K562 (cell line): ENCODE results near the gene ABCD4. TPM values are rescaled to one million over a fixed set of nuclear protein-coding genes. Genes with fewer than 3 reads are reported as not detected.

Experiments used
- ATAC-seq: fragments of 200-7000 bp; cut with Tn5 transposase; 3 replicates; pipeline ENCODE4 v1.9.1; 2020; ENCODE audit warnings: moderate library complexity
- BruUV-seq: library from RNA; stranded (reverse); fragments of 400-500 nt; replicated peaks from 2 replicates; lab custom pipeline; 2021; lab: Mats Ljungman, UMichigan
- CTCF ChIA-PET: fragments of 300-600 bp; formaldehyde crosslinking; extraction: SDS; loops from one replicate; lab custom pipeline; 2021; ENCODE audit warnings: low intra/inter-chr PET ratio; lab: Yijun Ruan, JAX
- POLR2A ChIA-PET: fragments of 300-600, 350-650 bp; sonication (Branson Sonifier 250); formaldehyde crosslinking; extraction: SDS; loops from one replicate; lab custom pipeline; 2021; ENCODE audit warnings: antibody characterized with exemption, inconsistent platforms; lab: Yijun Ruan, JAX
- DNase-seq, 4 experiments: peaks; one replicate each; pipeline versions ENCODE4 v3.0.0 to v3.0.0-alpha.2; 2011 to 2018; ENCODE audit warnings: low spot score in 3 of 4, mixed read lengths in 3 of 4; ENCODE audit errors: extremely low read depth in 1 of 4
- FAIRE-seq: peaks from 2 replicates; lab custom pipeline; 2011; peaks lifted over from hg19 to GRCh38; lab: Jason Lieb, UNC
- H2AFZ ChIP-seq: 2 replicates; pipeline ENCODE4 v1.6.0; 2011; ENCODE audit warnings: low read depth, low read length, control low read depth, inconsistent platforms
- H3K27ac ChIP-seq: fragments of 200-600 bp; 3 replicates; pipeline ENCODE4 v1.8.0; 2011; ENCODE audit warnings: low read depth, mild to moderate bottlenecking, control low read depth, inconsistent platforms, low read length, moderate library complexity, mixed read lengths; ENCODE audit errors: extremely low read depth
- H3K27me3 ChIP-seq, 2 experiments: fragments of 300-600 bp in 1 of 2; 2 replicates in 1 of 2; 3 replicates in 1 of 2; pipeline versions ENCODE4 v1.6.0 to v1.8.0; 2011; ENCODE audit warnings: inconsistent platforms in 2 of 2, low read length in 2 of 2, mild to moderate bottlenecking in 1 of 2, mixed read lengths in 1 of 2, moderate library complexity in 1 of 2; ENCODE audit not compliant: control insufficient read depth in 2 of 2, insufficient read depth in 2 of 2
- H3K36me3 ChIP-seq: fragments of 300-600 bp; 3 replicates; pipeline ENCODE4 v1.8.0; 2011; ENCODE audit warnings: mild to moderate bottlenecking, low read length, inconsistent platforms; ENCODE audit not compliant: control insufficient read depth, insufficient read depth
- H3K4me1 ChIP-seq, 2 experiments: fragments of 200-600 bp in 1 of 2; replicated peaks in 1 of 2; 2 replicates in 1 of 2; 3 replicates in 1 of 2; pipeline versions ENCODE4 v1.5.1 to v1.8.0; 2011; ENCODE audit warnings: inconsistent platforms in 2 of 2, low read length in 2 of 2, mild to moderate bottlenecking in 1 of 2, mixed read lengths in 1 of 2, moderate library complexity in 1 of 2; ENCODE audit not compliant: control insufficient read depth in 2 of 2, insufficient read depth in 2 of 2
- H3K4me2 ChIP-seq: 2 replicates; pipeline ENCODE4 v1.6.1; 2011; ENCODE audit warnings: low read length, control low read depth, inconsistent platforms, mixed read lengths; ENCODE audit not compliant: insufficient read depth
- H3K4me3 ChIP-seq: fragments of 200-600 bp; sonication (generic), shearing (Covaris generic); 2 replicates; pipeline ENCODE4 v1.5.1; 2016; ENCODE audit warnings: control low read depth, inconsistent platforms
- H3K79me2 ChIP-seq: fragments of 200-600 bp; 3 replicates; pipeline ENCODE4 v1.8.0; 2011; ENCODE audit warnings: low read length, inconsistent platforms; ENCODE audit not compliant: control insufficient read depth, insufficient read depth
- H3K9ac ChIP-seq, 2 experiments: 2 replicates each; pipeline versions ENCODE4 v1.6.0 to v1.6.1; 2011; ENCODE audit warnings: low read depth in 2 of 2, low read length in 2 of 2, control low read depth in 1 of 2, inconsistent platforms in 1 of 2, mild to moderate bottlenecking in 1 of 2, mixed read lengths in 1 of 2; ENCODE audit not compliant: insufficient read depth in 1 of 2
- H3K9me1 ChIP-seq: one replicate; pipeline ENCODE4 v1.6.0; 2011; ENCODE audit warnings: inconsistent platforms, mild to moderate bottlenecking, low read length, moderate library complexity; ENCODE audit not compliant: control insufficient read depth, insufficient read depth
- H3K9me3 ChIP-seq: replicated peaks from 2 replicates; pipeline ENCODE4 v1.5.1; 2011; ENCODE audit warnings: low read depth, low read length, inconsistent platforms; ENCODE audit not compliant: control insufficient read depth, insufficient read depth
- H4K20me1 ChIP-seq: replicated peaks from 2 replicates; pipeline ENCODE4 v1.6.1; 2011; ENCODE audit warnings: low read length, inconsistent platforms, mixed read lengths; ENCODE audit not compliant: control insufficient read depth, insufficient read depth
- ADNP ChIP-seq: fragments of 200-800 bp; sonication (Bioruptor generic); IDR thresholded peaks from 2 replicates; pipeline ENCODE4 v1.6.1; 2016; ENCODE audit warnings: missing genetic modification characterization, missing compliant biosample characterization
- BCOR ChIP-seq: fragments of 450-650 bp; IDR thresholded peaks from 2 replicates; pipeline ENCODE4 v1.6.1; 2016
- DDX20 ChIP-seq: fragments of 450-650 bp; IDR thresholded peaks from 2 replicates; pipeline ENCODE4 v1.6.1; 2016; ENCODE audit warnings: missing genetic modification characterization, low read depth, mild to moderate bottlenecking, missing compliant biosample characterization, moderate library complexity
- KLF6 ChIP-seq: fragments of 250-450 bp; sonication (Bioruptor Pico); IDR thresholded peaks from 2 replicates; pipeline ENCODE4 v1.4.0; 2020; ENCODE audit warnings: mild to moderate bottlenecking, moderate library complexity, borderline replicate concordance
- LEF1 ChIP-seq: fragments of 450-650 bp; IDR thresholded peaks from 2 replicates; pipeline ENCODE4 v1.6.1; 2016; ENCODE audit warnings: mild to moderate bottlenecking
- MAFF ChIP-seq: IDR thresholded peaks from 2 replicates; pipeline ENCODE4 v1.6.1; 2012; ENCODE audit warnings: low read length, improper control_type of control experiment
- ZNF79 ChIP-seq: fragments of 250-450 bp; sonication (Bioruptor Pico); IDR thresholded peaks from 2 replicates; pipeline ENCODE4 v1.4.0; 2020; ENCODE audit warnings: low read depth, mild to moderate bottlenecking, moderate library complexity
- WGBS: fragments of 100-300 bp; shearing (Covaris generic); methylation state at CpG from one replicate; pipeline ENCODE4 v1.1.6; 2016; ENCODE audit warnings: low coverage, mixed read lengths; ENCODE audit not compliant: insufficient coverage; ENCODE audit errors: missing lambda C conversion rate; 5-methylcytosine and 5-hydroxymethylcytosine counted together
- in situ Hi-C: fragments of 300-500 bp; cut with MboI; formaldehyde crosslinking; loops from 4 replicates; pipeline ENCODE4 v1.15.0; 2018; ENCODE audit warnings: inconsistent platforms, mixed read lengths
- intact Hi-C: fragments of 100-400 bp; cut with micrococcal nuclease; formaldehyde crosslinking; loops from 2 replicates; pipeline ENCODE4 v1.14.2; 2022
- polyA plus RNA-seq, 8 experiments: library from polyadenylated mRNA; depleted of rRNA in 4 of 8; stranded (reverse) in 5 of 8; unstranded in 3 of 8; fragments of >200 nt; fragmentation: Nextera tagmentation in 2 of 8; fragmentation: Illumina TruSeq in 1 of 8; extraction: Ambion mirVana in 2 of 8; extraction: Trizol in 1 of 8; gene quantifications; 2 replicates each; pipeline versions ENCODE4 v1.2.1 to v1.2.3, GENCODE V29; 2011 to 2014; ENCODE audit warnings: inconsistent platforms in 1 of 8, missing spikeins in 1 of 8
- total RNA-seq, 7 experiments: library from RNA; depleted of rRNA in 6 of 7; stranded (reverse); fragments of >200 nt in 6 of 7; fragmentation: Illumina TruSeq in 2 of 7; extraction: Trizol in 2 of 7; gene quantifications; 2 replicates each; pipeline versions ENCODE4 v1.2.1 to v1.2.3, GENCODE V29; 2011 to 2021; ENCODE audit warnings: low replicate concordance in 1 of 7
- TF ChIP-seq, protein P1 (sequence below): fragments of 250-450 bp; sonication (Bioruptor Pico); IDR thresholded peaks from 2 replicates; pipeline ENCODE4 v1.5.0; 2020; ENCODE audit warnings: mild to moderate bottlenecking, borderline replicate concordance

Gene ABCD4
- total and polyA plus RNA-seq, 9 of the 15 experiments (the other 6 are each of a cell fraction or from before 2014, with no cell fraction given) = 3.5 to 17.2 (median 12.4) TPM

- no peak for TF ChIP-seq KLF6 (CRISPR knock-in tag)
- TF ChIP-seq, protein P1, sequence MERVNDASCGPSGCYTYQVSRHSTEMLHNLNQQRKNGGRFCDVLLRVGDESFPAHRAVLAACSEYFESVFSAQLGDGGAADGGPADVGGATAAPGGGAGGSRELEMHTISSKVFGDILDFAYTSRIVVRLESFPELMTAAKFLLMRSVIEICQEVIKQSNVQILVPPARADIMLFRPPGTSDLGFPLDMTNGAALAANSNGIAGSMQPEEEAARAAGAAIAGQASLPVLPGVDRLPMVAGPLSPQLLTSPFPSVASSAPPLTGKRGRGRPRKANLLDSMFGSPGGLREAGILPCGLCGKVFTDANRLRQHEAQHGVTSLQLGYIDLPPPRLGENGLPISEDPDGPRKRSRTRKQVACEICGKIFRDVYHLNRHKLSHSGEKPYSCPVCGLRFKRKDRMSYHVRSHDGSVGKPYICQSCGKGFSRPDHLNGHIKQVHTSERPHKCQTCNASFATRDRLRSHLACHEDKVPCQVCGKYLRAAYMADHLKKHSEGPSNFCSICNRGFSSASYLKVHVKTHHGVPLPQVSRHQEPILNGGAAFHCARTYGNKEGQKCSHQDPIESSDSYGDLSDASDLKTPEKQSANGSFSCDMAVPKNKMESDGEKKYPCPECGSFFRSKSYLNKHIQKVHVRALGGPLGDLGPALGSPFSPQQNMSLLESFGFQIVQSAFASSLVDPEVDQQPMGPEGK (CRISPR knock-in tag) = no peak
- TF ChIP-seq MAFF = peak; percentile 16; the same call in 1 of the 2 replicates
- no peak for TF ChIP-seq LEF1
- peak; percentile 45; the same call in 1 of the 2 replicates for TF ChIP-seq ADNP (tag)
- peak; percentile 69 for TF ChIP-seq BCOR
- TF ChIP-seq ZNF79 (CRISPR knock-in tag) = no peak
- TF ChIP-seq, all 486 proteins: peak for 7
These were observed 53.0 kb downstream of the ABCD4 start (continued) for GRCh38 chr14:74249433-74250375.

DNA sequence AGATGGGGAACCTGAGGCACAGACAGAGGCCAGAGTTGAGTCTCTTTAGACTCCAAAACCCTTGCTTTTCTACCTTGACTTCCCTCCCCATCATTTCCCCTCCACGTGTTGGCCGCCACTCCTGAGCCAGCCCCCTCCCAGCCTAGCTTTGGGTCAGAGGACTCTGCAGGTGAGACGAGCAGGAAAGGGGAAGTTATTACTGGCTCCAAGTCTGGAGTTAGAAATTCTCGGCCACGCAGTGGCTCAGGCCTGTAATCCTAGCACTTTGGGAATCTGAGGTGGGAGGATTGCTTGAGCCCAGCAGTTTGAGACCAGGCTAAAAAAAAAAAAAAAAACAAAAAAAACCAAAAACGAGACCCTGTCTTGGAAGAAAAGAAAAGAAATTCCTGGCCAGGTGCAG is 54.7 kb downstream of the ABCD4 start:
- in situ Hi-C loops = no loop called here
- no peaks in the 10 kb centered on the region for H3K9me1 ChIP-seq
- WGBS = 5% methylated on average over 4 of the region's 6 CpGs
- intact Hi-C loops = no loop called here
- no peak for FAIRE-seq
- H3K9ac ChIP-seq = no peak overlapping the region
- H3K79me2 ChIP-seq = no peaks in the 10 kb centered on the region
- POLR2A ChIA-PET = no interaction called here
- no peak overlapping the region for H3K27ac ChIP-seq
- no peaks in the 10 kb centered on the region for H3K36me3 ChIP-seq
- no peaks in the 10 kb centered on the region for H3K9me3 ChIP-seq
- ATAC-seq = no peak
- no peak overlapping the region for H2AFZ ChIP-seq
- no peak overlapping the region for H3K4me2 ChIP-seq
- no TSS peak for BruUV-seq
- H3K4me1 ChIP-seq = no peaks in the 10 kb centered on the region; a peak in 1 of 5 replicates
- H3K4me3 ChIP-seq = no peak overlapping the region
- DNase-seq = no peak
- CTCF ChIA-PET = interaction anchor here (0.6 kb wide), 1 partner anchor 27 kb away, joined by 3 read pairs; no protein-coding TSS in a partner anchor
- peaks cover 5% of the 10 kb centered on the region; the same call in 1 of the 2 replicates for H4K20me1 ChIP-seq
- H3K27me3 ChIP-seq = peaks cover 11 to 30% of the 10 kb centered on the region in 2 experiments
- TF ChIP-seq DDX20 (tag) = no peak
